Body of pancreas (tissue), 4 donors: ENCODE measurements around the gene RBL2. TPM values are rescaled to one million over a fixed set of nuclear protein-coding genes. Genes with fewer than 3 reads are reported as not detected.

Experiments
- ATAC-seq: fragments of 150-250 bp; one replicate; pipeline ENCODE4 v1.9.1; 2016
- DNase-seq, 4 donors: peaks; one replicate each; pipeline ENCODE4 v3.0.0-alpha.2; 2019
- H3K27ac ChIP-seq, 4 donors: fragments of 200-600 bp; sonication (generic); 1 replicate in 3 of 4; 2 replicates in 1 of 4; pipeline versions ENCODE4 v1.5.1 to v1.6.1; 2016 to 2019; ENCODE audit warnings: mild to moderate bottlenecking in 1 of 4, mixed read lengths in 1 of 4, moderate library complexity in 1 of 4
- H3K27me3 ChIP-seq, 2 donors: fragments of 200-600 bp; sonication (generic); one replicate each; pipeline ENCODE4 v1.6.0; 2016; ENCODE audit warnings: mild to moderate bottlenecking in 1 of 2
- H3K36me3 ChIP-seq, 2 donors: fragments of 200-600 bp; sonication (generic); replicated peaks in 1 of 2; 2 replicates each; pipeline ENCODE4 v1.5.1; 2016; ENCODE audit warnings: low read depth in 2 of 2; ENCODE audit not compliant: insufficient read depth in 1 of 2
- H3K4me1 ChIP-seq: fragments of 200-600 bp; sonication (generic); one replicate; pipeline ENCODE4 v1.6.0; 2016
- H3K4me3 ChIP-seq, 2 donors: fragments of 200-600 bp; sonication (generic); 1 replicate in 1 of 2; 2 replicates in 1 of 2; pipeline ENCODE4 v1.5.1; 2016 to 2019
- H3K9me3 ChIP-seq, 3 donors: fragments of 200-600 bp; sonication (generic); 1 replicate in 2 of 3; 2 replicates in 1 of 3; pipeline ENCODE4 v1.5.1; 2016
- CTCF ChIP-seq, 7 experiments: fragments of 450-650 bp in 4 of 7; fragments of 200-600 bp in 3 of 7; sonication (generic) in 3 of 7; IDR thresholded peaks; one replicate each; pipeline ENCODE4 v1.5.1; 2016 to 2019; ENCODE audit warnings: antibody characterized with exemption in 7 of 7
- POLR2A ChIP-seq, 3 donors: fragments of 450-650 bp; IDR thresholded peaks; one replicate each; pipeline ENCODE4 v1.6.1; 2016; ENCODE audit warnings: antibody characterized with exemption in 3 of 3, mild to moderate bottlenecking in 2 of 3
- WGBS, 2 donors: methylation state at CpG; one replicate each; pipeline ENCODE4 v1.1.5; 2017; 5-methylcytosine and 5-hydroxymethylcytosine counted together
- intact Hi-C: fragments of 100-400 bp; cut with DNase I; formaldehyde crosslinking; loops from one replicate; pipeline ENCODE4 v1.15.1; 2023
- total RNA-seq, 2 donors: library from RNA; depleted of rRNA; stranded (reverse); fragments of >200 nt; gene quantifications; one replicate each; pipeline ENCODE4 v1.1.0, GENCODE V29; 2016

Gene RBL2
- total RNA-seq, 2 donors from 2014 or later: 82.7 to 114 TPM

- ATAC-seq: no peak
- intact Hi-C loops: loop anchor here (10.0 kb wide), 1 partner anchor 49 kb away; no protein-coding TSS in a partner anchor
- TF ChIP-seq CTCF (IDR thresholded peaks at IDR 0.05) (no peak), POLR2A (IDR thresholded peaks at IDR 0.05) (no peak)
- H3K4me3 ChIP-seq: no peak overlapping the region
- H3K4me1 ChIP-seq: no peaks in the 10 kb centered on the region
- peaks cover 0 to 15% of the 10 kb centered on the region in 2 donors for H3K36me3 ChIP-seq
- WGBS, 2 donors: 24 to 62% methylated on average over 3 of the region's 3 CpGs
- H3K9me3 ChIP-seq: no peaks in the 10 kb centered on the region
- DNase-seq: no peak
- no peaks in the 10 kb centered on the region for H3K27me3 ChIP-seq
- no peak overlapping the region for H3K27ac ChIP-seq
These were observed 11.8 kb downstream of the RBL2 start for GRCh38 chr16:53446090-53446489.

- intact Hi-C loops: loop anchor here (10.0 kb wide), 1 partner anchor 45 kb away; no protein-coding TSS in a partner anchor
- TF ChIP-seq CTCF (IDR thresholded peaks at IDR 0.05) (no peak), POLR2A (IDR thresholded peaks at IDR 0.05) (no peak)
- Histone ChIP-seq H3K27ac (no peak overlapping the region), H3K36me3 (peaks cover 0 to 21% of the 10 kb centered on the region in 2 donors), H3K4me1 (no peaks in the 10 kb centered on the region), H3K27me3 (no peaks in the 10 kb centered on the region), H3K9me3 (no peaks in the 10 kb centered on the region), H3K4me3 (no peak overlapping the region)
- ATAC-seq (no peak), DNase-seq (no peak)
- 89 to 92% methylated on average over 4 of the region's 4 CpGs for WGBS, 2 donors
These were observed 15.7 kb downstream of the RBL2 start for GRCh38 chr16:53449816-53450517.

GRCh38 chr16:53453928-53454327 is 19.7 kb downstream of the RBL2 start:
- Histone ChIP-seq H3K9me3 (no peaks in the 10 kb centered on the region), H3K27me3 (no peaks in the 10 kb centered on the region), H3K4me1 (no peaks in the 10 kb centered on the region), H3K4me3 (no peak overlapping the region), H3K36me3 (peaks cover 6 to 30% of the 10 kb centered on the region in 2 donors), H3K27ac (no peak overlapping the region)
- no peak for ATAC-seq
- no peak for DNase-seq
- no peak for TF ChIP-seq CTCF (IDR thresholded peaks at IDR 0.05)
- intact Hi-C loops: no loop called here
- WGBS, 2 donors: 93% methylated on average over 5 of the region's 5 CpGs

- H3K4me1 ChIP-seq: no peaks in the 10 kb centered on the region
- H3K27ac ChIP-seq: no peak overlapping the region
- TF ChIP-seq POLR2A (IDR thresholded peaks at IDR 0.05): no peak
- TF ChIP-seq CTCF (IDR thresholded peaks at IDR 0.05): no peak
- no peaks in the 10 kb centered on the region for H3K9me3 ChIP-seq
- intact Hi-C loops: no loop called here
- no peak overlapping the region for H3K4me3 ChIP-seq
- peaks cover 19 to 37% of the 10 kb centered on the region in 2 donors for H3K36me3 ChIP-seq
- no peak for DNase-seq
- no peaks in the 10 kb centered on the region for H3K27me3 ChIP-seq
- ATAC-seq: no peak
- 80 to 90% methylated on average over 2 of the region's 2 CpGs for WGBS, 2 donors
These were observed 22.4 kb downstream of the RBL2 start for GRCh38 chr16:53456625-53457024.

- no peak overlapping the region for H3K27ac ChIP-seq
- TF ChIP-seq POLR2A (IDR thresholded peaks at IDR 0.05): no peak
- TF ChIP-seq CTCF (IDR thresholded peaks at IDR 0.05): no peak
- DNase-seq (peak in 1 of 4 donors; percentile 16), ATAC-seq (no peak)
- WGBS, 2 donors: 86 to 89% methylated on average over 2 of the region's 2 CpGs
- H3K36me3 ChIP-seq: peaks cover 25 to 41% of the 10 kb centered on the region in 2 donors
- H3K9me3 ChIP-seq: no peaks in the 10 kb centered on the region
- intact Hi-C loops: no loop called here
- H3K4me3 ChIP-seq: no peak overlapping the region
- H3K4me1 ChIP-seq: no peaks in the 10 kb centered on the region
- H3K27me3 ChIP-seq: no peaks in the 10 kb centered on the region
These were observed 23.4 kb downstream of the RBL2 start for GRCh38 chr16:53457670-53458069.
